Endothelial cell of hepatic sinusoid (primary cell): ENCODE results near the gene PPP1CA.
"Not testable (repeated sequence)": the region's sequence is repeated elsewhere in the genome, so short reads cannot be mapped to it uniquely, and the experiment has no call there.

Experiments used
- in situ Hi-C: cut with HindIII; loops from 2 replicates; pipeline ENCODE4 v1.10.0; 2017; ENCODE audit warnings: low sequenced_read_pairs

Gene PPP1CA

GRCh38 chr11:67404515-67405195, 3.0 kb upstream of the PPP1CA start:
- in situ Hi-C loops = no loop called here

DNA sequence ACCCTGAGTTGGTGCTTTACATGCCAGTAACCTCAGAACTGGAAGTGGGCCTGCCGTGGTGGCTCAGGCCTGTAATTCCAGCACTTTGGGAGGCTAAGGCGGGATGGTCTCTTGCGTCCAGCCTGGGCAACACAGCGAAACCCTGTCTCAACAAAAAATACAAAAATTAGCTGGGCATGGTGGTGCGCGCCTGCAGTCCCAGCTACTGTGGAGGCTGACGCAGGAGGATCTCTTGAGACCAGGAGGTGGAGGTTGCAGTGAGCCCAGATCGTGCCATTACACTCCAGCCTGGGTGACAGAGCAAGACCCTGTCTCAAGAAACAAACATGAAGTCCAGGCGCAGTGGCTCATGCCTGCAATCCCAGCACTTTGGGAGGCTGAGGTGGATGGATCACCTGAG, 1.4 kb upstream of the PPP1CA start:
- in situ Hi-C loops = not testable (repeated sequence)

DNA sequence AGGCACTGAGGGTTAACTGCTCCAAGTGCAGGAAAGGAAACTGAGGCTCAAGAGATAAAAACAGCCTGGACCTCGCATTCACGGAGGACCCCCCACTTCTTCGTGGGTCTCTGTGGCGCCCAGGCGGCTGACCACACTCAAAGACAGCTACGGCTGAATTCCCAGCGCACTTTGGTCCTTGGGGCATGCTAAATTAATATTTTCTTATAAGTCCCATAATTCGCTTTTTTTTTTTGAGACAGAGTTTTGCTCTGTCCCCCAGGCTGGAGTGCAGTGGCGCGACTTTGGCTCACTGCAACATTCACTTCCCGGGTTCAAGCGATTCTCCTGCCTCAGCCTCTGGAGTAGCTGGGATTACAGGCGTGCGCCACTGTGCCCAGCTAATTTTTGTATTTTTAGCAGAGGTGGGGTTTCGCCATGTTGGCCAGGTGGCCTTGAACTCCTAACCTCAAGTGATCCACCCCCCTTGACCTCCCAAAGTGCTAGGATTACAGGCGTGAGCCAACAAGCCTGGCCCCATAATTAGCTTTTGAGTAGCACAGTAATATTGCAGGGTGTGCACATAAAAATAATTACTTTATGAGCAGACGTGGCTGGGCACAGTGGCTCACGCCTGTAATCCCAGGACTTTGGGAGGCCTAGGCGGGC, 658 bp upstream of the PPP1CA start:
- in situ Hi-C loops = not testable (repeated sequence)

GRCh38 chr11:67400942-67401494, 640 bp downstream of the PPP1CA start:
- in situ Hi-C loops = no loop called here

DNA sequence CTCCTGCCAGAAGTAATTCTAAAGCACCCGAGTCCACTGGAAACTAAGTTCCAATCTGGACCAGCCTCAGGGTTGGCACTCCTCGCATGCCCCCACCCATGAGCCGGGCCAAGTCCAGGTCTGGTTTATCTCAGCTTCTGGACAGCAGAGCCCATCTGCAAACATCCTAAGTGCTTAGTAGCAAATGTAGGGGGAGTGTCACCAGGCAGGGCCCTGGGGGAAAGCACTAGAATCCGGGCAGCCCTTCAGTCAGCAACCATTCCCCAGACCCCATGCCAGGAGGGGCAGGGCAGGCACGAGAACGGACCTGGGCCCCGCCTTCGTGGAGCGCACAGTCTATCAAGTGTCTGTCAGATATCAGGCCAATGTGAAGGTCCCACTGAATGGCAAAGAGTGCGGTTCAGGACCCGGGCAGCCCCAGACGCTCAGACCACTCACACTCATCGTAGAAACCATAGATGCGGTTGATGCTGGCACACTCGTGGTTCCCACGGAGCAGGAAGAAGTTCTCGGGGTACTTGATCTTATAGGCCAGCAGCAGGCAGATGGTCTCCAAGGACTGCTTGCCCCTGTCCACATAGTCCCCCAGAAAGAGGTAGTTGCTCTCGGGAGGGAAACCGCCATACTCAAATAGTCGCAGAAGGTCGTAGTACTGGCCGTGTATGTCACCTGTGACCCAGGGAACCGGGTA, 1.3 kb downstream of the PPP1CA start:
- in situ Hi-C loops = no loop called here

DNA sequence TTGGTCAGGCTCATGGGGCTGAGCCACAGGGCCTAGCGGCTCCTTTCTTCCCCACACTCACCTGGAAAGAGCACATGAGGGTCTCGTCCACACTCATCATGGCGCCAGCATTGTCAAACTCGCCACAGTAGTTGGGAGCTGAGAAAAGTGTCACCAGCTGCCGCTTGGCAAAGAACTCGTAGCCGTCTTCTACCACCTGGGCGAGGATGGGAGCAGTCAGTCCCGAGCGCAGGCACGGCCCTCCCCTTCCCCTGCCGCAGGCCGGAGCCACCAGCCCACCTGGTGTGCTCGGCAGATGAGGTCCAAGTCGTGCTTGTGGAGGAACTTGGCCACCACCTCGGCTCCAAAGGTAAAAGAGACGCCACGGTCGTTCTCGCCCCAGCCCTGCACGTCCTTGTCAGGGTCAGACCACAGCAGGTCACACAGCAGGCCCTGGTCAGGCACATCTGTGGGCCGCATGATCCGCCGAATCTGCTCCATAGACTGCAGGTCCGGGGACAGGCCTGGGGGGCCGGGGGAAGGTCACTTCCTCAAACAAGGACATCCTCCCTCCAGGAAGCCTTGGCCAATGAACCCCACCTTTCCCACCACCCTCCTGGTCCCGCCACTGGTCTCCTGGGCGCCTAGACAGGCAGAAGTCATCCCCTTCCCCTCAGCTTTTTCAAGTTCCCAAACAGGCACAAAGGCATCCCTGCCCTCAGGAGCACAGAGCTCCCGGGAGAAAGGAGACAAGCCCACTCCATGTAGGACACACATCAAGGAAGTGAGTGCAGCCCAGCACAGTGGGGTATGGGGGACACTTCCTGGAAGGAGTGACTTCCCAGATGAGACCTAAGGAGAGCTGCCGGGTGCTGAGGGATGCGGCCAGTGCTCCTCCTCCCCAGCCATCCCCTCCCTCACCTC, 2.7 kb downstream of the PPP1CA start:
- in situ Hi-C loops = no loop called here

DNA sequence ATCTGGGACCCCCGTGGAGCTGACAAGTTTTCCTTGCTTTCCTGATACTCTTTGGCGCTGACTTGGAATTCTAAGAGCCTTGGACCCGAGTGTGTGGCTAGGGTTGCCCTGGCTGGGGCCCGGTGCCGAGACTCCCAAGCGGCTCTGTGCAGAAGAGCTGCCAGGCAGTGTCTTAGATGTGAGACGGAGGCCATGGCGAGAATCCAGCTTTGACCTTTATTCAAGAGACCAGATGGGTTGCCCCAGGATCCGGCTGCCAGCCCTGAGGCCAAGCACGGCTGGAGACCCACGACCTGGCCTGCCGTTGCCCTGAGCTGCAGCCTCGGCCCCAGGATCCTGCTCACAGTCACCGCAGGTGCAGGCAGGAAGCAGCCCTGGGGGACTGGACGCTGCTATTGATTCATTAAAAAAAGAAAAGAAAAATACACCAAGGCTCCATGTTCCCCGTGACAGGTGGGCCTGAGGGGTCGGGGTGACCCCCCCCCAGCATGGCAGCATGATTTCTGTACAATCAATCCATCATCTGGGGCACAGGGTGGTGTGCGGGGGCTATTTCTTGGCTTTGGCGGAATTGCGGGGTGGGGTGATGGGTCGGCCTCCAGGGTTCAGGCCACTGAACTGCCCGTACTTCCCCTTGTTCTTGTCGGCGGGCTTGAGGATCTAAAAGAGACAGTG, 3.5 kb downstream of the PPP1CA start:
- in situ Hi-C loops = no loop called here

DNA sequence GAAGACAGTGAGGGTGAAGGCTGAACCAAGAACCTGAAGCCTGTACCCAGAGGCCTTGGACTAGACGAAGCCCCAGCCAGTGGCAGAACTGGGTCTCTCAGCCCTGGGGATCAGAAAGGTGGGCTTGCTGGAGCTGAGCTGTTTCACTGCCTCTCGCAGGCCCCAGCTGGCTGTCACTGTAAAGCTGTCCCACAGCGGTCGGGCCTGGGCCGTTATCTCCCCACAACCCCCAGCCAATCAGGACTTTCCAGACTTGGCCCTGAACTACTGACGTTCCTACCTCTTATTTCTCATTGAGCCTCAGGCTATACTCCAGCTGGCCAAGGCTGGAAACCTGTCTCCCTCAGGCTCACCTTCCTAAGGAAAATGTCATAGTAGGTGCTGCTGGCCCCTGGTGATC, 4.1 kb downstream of the PPP1CA start:
- in situ Hi-C loops = no loop called here

DNA sequence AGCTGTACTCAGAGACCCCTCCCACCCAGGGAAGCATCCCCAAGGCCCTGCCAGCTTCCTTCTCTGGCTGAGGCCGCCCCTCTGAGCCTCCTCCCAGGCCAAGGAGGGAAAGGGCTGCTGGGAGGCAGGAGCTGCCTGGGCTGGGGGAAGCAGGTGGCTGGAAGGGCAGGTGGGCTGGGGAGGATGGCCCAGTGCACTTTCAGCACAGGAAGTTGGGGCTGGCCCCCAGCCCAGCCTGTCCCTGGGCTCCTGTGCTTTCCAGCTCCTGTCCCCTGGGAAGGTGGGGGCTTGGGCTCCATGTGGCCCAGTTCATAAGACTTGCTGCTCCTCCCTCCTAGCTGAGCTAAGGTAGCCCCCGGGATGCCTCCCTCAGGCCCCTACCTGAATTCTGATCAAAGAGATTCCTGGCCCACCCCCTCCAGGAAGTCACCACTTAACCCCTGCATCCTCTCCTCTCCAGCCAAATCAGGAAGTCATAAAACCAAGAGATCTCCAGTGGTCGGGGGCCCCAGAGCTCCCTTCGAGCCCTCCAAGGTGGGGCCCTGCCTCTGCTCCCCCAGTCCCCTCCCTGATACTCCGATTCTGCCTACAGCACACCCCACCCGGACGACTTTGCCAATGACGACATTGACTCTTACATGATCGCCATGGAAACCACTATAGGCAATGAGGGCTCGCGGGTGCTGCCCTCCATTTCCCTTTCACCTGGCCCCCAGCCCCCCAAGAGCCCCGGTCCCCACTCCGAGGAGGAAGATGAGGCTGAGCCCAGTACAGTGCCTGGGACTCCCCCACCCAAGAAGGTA, 4.9 kb downstream of the PPP1CA start:
- in situ Hi-C loops = no loop called here

GRCh38 chr11:67396259-67396581, 5.4 kb downstream of the PPP1CA start:
- in situ Hi-C loops = no loop called here

DNA sequence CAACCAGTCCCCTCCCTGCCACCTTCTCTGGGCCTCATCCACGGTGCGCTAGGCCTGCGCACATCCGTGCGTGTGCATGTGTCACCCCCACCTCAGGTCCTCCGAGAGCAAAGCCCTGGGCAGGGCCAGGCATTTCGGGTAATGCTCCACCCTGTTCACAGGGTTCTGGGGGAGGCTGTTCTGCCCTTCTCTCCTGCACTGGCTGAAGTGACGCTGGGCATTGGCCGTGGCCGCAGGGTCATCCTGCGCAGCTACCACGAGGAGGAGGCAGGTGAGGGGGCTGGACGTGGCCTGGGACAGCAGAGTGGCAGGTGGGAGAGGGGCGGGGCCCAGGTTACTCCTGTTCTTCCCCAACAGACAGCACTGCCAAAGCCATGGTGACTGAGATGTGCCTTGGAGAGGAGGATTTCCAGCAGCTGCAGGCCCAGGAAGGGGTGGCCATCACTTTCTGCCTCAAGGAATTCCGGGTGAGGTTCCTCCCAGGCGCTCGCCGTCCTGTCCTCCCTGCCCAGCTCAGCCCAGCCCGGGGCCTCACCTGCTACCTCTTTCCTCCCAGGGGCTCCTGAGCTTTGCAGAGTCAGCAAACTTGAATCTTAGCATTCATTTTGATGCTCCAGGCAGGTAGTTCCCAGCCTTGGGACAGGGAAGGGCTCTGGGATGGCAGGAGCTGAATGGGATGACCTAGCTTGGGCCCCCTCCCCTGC, 6.0 kb downstream of the PPP1CA start:
- in situ Hi-C loops = no loop called here

- in situ Hi-C loops = no loop called here
These were observed 7.7 kb downstream of the PPP1CA start for GRCh38 chr11:67393990-67394389.

- in situ Hi-C loops = no loop called here
These were observed 8.2 kb downstream of the PPP1CA start for GRCh38 chr11:67393437-67393836.

- in situ Hi-C loops = no loop called here
These were observed 9.4 kb downstream of the PPP1CA start for GRCh38 chr11:67392183-67392715.

DNA sequence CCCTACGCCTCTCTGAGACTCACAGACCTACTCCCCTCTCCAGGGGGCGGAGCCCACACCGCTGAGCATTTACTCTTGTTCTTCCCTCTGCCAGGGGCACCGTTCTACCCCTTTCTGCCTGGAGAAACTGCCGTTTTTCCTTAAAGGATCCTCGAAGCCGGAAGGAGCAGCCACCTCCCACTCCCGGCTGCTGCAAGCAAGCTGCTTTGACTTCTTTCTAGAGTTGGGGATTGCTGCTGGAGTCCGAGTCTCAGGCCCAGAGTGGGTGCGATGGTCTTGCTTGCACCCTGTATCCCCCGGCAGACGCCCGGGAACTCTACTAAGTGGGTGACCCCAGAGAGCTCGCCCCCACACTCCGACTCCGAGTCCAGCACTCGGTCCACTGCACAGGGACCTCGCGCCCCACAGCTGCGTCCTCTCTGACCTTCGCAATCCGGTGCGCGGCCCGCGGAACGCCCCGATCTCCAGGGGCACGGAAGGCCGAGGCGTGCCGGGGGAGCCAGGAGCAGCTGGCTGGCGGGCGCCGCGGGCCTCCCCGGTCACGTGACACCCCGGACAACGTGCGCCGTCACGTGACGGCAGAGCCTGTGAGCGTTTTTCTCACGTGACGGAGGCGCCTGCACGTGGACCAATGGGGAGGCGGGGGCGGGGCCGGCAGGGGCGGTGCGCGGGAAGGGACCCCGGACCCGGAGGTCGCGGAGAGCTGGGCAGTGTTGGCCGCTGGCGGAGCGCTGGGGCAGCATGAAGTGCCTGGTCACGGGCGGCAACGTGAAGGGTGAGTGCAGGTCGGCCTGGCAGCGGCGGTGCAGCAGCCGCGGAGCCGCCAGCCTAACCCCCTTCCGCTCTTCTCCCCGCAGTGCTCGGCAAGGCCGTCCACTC, 10.1 kb downstream of the PPP1CA start, which contains the start of gene RAD9A:
TSS of gene RAD9A (plus strand) at position 683 of the 879 bp plus-strand sequence. CDS start at position 742, 59 bp downstream.
- in situ Hi-C loops = no loop called here

- in situ Hi-C loops = no loop called here
These were observed 10.7 kb downstream of the PPP1CA start for GRCh38 chr11:67390947-67391303.

GRCh38 chr11:67389477-67389876, 12.2 kb downstream of the PPP1CA start:
- in situ Hi-C loops = loop anchor here (5.0 to 10.0 kb wide), 2 partner anchors 42 to 135 kb away; no protein-coding TSS in a partner anchor

DNA sequence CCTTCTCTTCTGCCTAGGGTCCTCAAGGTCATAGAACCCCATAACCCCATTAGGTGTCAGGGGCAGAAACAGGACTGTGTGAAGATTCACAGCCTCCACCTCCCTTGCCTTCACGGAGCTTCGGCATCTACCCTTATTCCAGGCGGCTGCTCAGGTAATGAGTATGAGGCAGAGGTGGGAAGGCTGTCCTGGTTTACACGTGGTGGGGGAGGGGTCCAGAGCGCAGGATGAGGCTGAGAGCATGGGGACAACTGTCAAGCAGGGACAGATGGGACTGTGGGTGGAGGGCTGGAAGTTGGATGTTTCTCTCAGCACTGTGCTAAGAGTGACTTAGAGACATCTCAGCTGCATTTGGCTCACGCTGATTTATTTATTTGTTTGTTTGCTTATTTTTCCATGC, 14.1 kb downstream of the PPP1CA start:
- in situ Hi-C loops = loop anchor here (5.0 to 10.0 kb wide), 2 partner anchors 40 to 133 kb away; no protein-coding TSS in a partner anchor
